ENCODE results near the gene GLT1D1.

The GLT1D1 gene

GRCh38 chr12:128916425-128916824, 63.1 kb downstream of the GLT1D1 start:
- peak; percentile 17 for DNase-seq

- no peak for DNase-seq
These were observed 65.4 kb downstream of the GLT1D1 start for GRCh38 chr12:128918481-128919260.

- DNase-seq, result no peak
These were observed 67.2 kb downstream of the GLT1D1 start for GRCh38 chr12:128920468-128920867.

GRCh38 chr12:128928361-128928760, 75.1 kb downstream of the GLT1D1 start:
- DNase-seq, result no peak

GRCh38 chr12:128929057-128929456, 75.8 kb downstream of the GLT1D1 start:
- no peak for DNase-seq

- no peak for DNase-seq
These were observed 77.3 kb downstream of the GLT1D1 start for GRCh38 chr12:128930606-128931005.

- no peak for DNase-seq
These were observed 79.2 kb downstream of the GLT1D1 start for GRCh38 chr12:128932521-128932920.

GRCh38 chr12:128933039-128933438, 79.8 kb downstream of the GLT1D1 start:
- DNase-seq, result no peak

- no peak for DNase-seq
These were observed 80.6 kb downstream of the GLT1D1 start for GRCh38 chr12:128933926-128934325.

GRCh38 chr12:128938886-128939285, 85.6 kb downstream of the GLT1D1 start:
- DNase-seq, result no peak

GRCh38 chr12:128940090-128940888, 87.0 kb downstream of the GLT1D1 start:
- DNase-seq, result no peak

GRCh38 chr12:128940974-128941373, 87.7 kb downstream of the GLT1D1 start:
- DNase-seq, result no peak

- no peak for DNase-seq
These were observed 89.7 kb downstream of the GLT1D1 start for GRCh38 chr12:128942960-128943477.

- DNase-seq, result no peak
These were observed 91.7 kb downstream of the GLT1D1 start for GRCh38 chr12:128944956-128945355.

GRCh38 chr12:128947209-128947608, 93.9 kb downstream of the GLT1D1 start:
- no peak for DNase-seq

- no peak for DNase-seq
These were observed 95.8 kb downstream of the GLT1D1 start for GRCh38 chr12:128949086-128949485.

- DNase-seq, result no peak
These were observed 98.2 kb downstream of the GLT1D1 start for GRCh38 chr12:128951448-128951847.

GRCh38 chr12:128956755-128957154, 103.5 kb downstream of the GLT1D1 start:
- no peak for DNase-seq

- no peak for DNase-seq
These were observed 106.6 kb downstream of the GLT1D1 start for GRCh38 chr12:128959901-128960300.

GRCh38 chr12:128961308-128961902, 108.1 kb downstream of the GLT1D1 start:
- no peak for DNase-seq

- no peak for DNase-seq
These were observed 108.7 kb downstream of the GLT1D1 start for GRCh38 chr12:128961957-128962356.

- no peak for DNase-seq
These were observed 113.0 kb downstream of the GLT1D1 start for GRCh38 chr12:128966203-128966810.

- DNase-seq, result no peak
These were observed 115.4 kb downstream of the GLT1D1 start for GRCh38 chr12:128968668-128969067.
